CD14-positive monocyte (primary cell): Measurements from ENCODE around the gene ZNF146. TPM values are rescaled to one million over a fixed set of nuclear protein-coding genes. Genes with fewer than 3 reads are reported as not detected.
"Not testable (repeated sequence)": the region's sequence is repeated elsewhere in the genome, so short reads cannot be mapped to it uniquely, and the experiment has no call there.

Experiments used
- DNase-seq, 3 donors: peaks; one replicate each; pipeline ENCODE4 v3.0.0-alpha.2; 2011 to 2022
- H2AFZ ChIP-seq: 2 replicates; pipeline ENCODE4 v1.6.0; 2012; ENCODE audit warnings: mild to moderate bottlenecking, low read depth, low read length, inconsistent platforms; ENCODE audit not compliant: insufficient read depth, poor library complexity, severe bottlenecking
- H3K27ac ChIP-seq, 2 donors: 1 replicate in 1 of 2; 2 replicates in 1 of 2; pipeline ENCODE4 v1.5.1; 2012 to 2013; ENCODE audit warnings: low read length in 2 of 2, control low read depth in 1 of 2, inconsistent platforms in 1 of 2, low read depth in 1 of 2, mild to moderate bottlenecking in 1 of 2
- H3K27me3 ChIP-seq, 2 donors: one replicate each; pipeline versions ENCODE4 v1.6.0 to v1.6.1; 2011 to 2013; ENCODE audit warnings: low read length in 2 of 2; ENCODE audit not compliant: control insufficient read depth in 2 of 2, insufficient read depth in 2 of 2
- H3K36me3 ChIP-seq, 2 donors: replicated peaks in 1 of 2; 1 replicate in 1 of 2; 2 replicates in 1 of 2; pipeline versions ENCODE4 v1.5.1 to v1.6.1; 2012 to 2013; ENCODE audit warnings: low read length in 2 of 2, control low read depth in 1 of 2, inconsistent platforms in 1 of 2, mild to moderate bottlenecking in 1 of 2; ENCODE audit not compliant: insufficient read depth in 2 of 2, control insufficient read depth in 1 of 2
- H3K4me1 ChIP-seq, 2 donors: 1 replicate in 1 of 2; 2 replicates in 1 of 2; pipeline versions ENCODE4 v1.5.1 to v1.6.1; 2012 to 2013; ENCODE audit warnings: low read length in 2 of 2, control low read depth in 1 of 2, inconsistent platforms in 1 of 2, mild to moderate bottlenecking in 1 of 2, moderate library complexity in 1 of 2; ENCODE audit not compliant: insufficient read depth in 2 of 2, control insufficient read depth in 1 of 2
- H3K4me2 ChIP-seq: replicated peaks from 2 replicates; pipeline ENCODE3; 2012; ENCODE audit warnings: low read length, moderate library complexity, mild to moderate bottlenecking; ENCODE audit not compliant: poor library complexity, severe bottlenecking; ENCODE audit errors: extremely low read depth
- H3K4me3 ChIP-seq, 3 experiments: fragments of 200-600 bp in 1 of 3; sonication (generic) in 1 of 3; replicated peaks in 1 of 3; 1 replicate in 2 of 3; 2 replicates in 1 of 3; pipeline ENCODE4 v1.5.1; 2011 to 2013; ENCODE audit warnings: low read length in 3 of 3, mild to moderate bottlenecking in 3 of 3, control low read depth in 2 of 3, low read depth in 2 of 3, inconsistent platforms in 1 of 3, moderate library complexity in 1 of 3
- H3K79me2 ChIP-seq: 2 replicates; pipeline ENCODE4 v1.6.0; 2012; ENCODE audit warnings: mild to moderate bottlenecking, control low read depth, inconsistent platforms, low read length, moderate library complexity; ENCODE audit not compliant: insufficient read depth
- H3K9ac ChIP-seq: 2 replicates; pipeline ENCODE4 v1.6.0; 2017; ENCODE audit warnings: low read length, mild to moderate bottlenecking; ENCODE audit not compliant: insufficient read depth, poor library complexity, severe bottlenecking
- H3K9me3 ChIP-seq, 2 donors: replicated peaks in 1 of 2; 1 replicate in 1 of 2; 2 replicates in 1 of 2; pipeline versions ENCODE4 v1.5.1 to v1.6.1; 2012 to 2013; ENCODE audit warnings: low read length in 2 of 2, control low read depth in 1 of 2; ENCODE audit not compliant: control insufficient read depth in 1 of 2, insufficient read depth in 1 of 2
- H4K20me1 ChIP-seq: 2 replicates; pipeline ENCODE4 v1.6.0; 2012; ENCODE audit warnings: mild to moderate bottlenecking, low read length, control low read depth, moderate library complexity; ENCODE audit not compliant: insufficient read depth
- H3K27ac Mint-ChIP-seq, 7 donors: one replicate each; pipeline ENCODE4 v1.8.0; 2020; ENCODE audit warnings: mild to moderate bottlenecking in 7 of 7, mixed read lengths in 7 of 7, moderate library complexity in 6 of 7, inconsistent platforms in 2 of 7
- H3K27me3 Mint-ChIP-seq, 3 donors: one replicate each; pipeline ENCODE4 v1.8.0; 2021 to 2022; ENCODE audit warnings: low read depth in 3 of 3, mild to moderate bottlenecking in 3 of 3, mixed read lengths in 3 of 3, moderate library complexity in 3 of 3, inconsistent platforms in 1 of 3
- H3K36me3 Mint-ChIP-seq, 2 donors: one replicate each; pipeline ENCODE4 v1.8.0; 2020; ENCODE audit warnings: mixed read lengths in 2 of 2, inconsistent platforms in 1 of 2, mild to moderate bottlenecking in 1 of 2
- H3K4me1 Mint-ChIP-seq: one replicate; pipeline ENCODE4 v1.8.0; 2020; ENCODE audit warnings: mild to moderate bottlenecking, mixed read lengths
- H3K4me3 Mint-ChIP-seq, 2 donors: one replicate each; pipeline ENCODE4 v1.8.0; 2020; ENCODE audit warnings: mild to moderate bottlenecking in 2 of 2, mixed read lengths in 2 of 2, moderate library complexity in 1 of 2
- H3K9me3 Mint-ChIP-seq, 7 donors: one replicate each; pipeline ENCODE4 v1.8.0; 2020 to 2022; ENCODE audit warnings: mixed read lengths in 7 of 7, mild to moderate bottlenecking in 6 of 7, moderate library complexity in 6 of 7, inconsistent platforms in 2 of 7
- WGBS: methylation state at CpG from one replicate; pipeline ENCODE4 v1.1.5; 2013; ENCODE audit warnings: missing lambda C conversion rate; ENCODE audit not compliant: insufficient coverage; 5-methylcytosine and 5-hydroxymethylcytosine counted together
- intact Hi-C, 2 donors: fragments of 100-400 bp; cut with micrococcal nuclease; formaldehyde crosslinking; loops; one replicate each; pipeline versions ENCODE4 v1.15.0 to v1.15.1; 2023
- polyA plus RNA-seq, 3 donors: library from polyadenylated mRNA; depleted of rRNA in 1 of 3; unstranded in 2 of 3; stranded (reverse) in 1 of 3; fragments of 300-500 nt in 2 of 3; fragments of >200 nt in 1 of 3; fragmentation: Illumina TruSeq in 2 of 3; gene quantifications; 1 replicate in 2 of 3; 2 replicates in 1 of 3; pipeline ENCODE4 v1.2.3, GENCODE V29; 2012 to 2021
- TF ChIP-seq, protein P1 (sequence below): fragments of 200-600 bp; IDR thresholded peaks from one replicate; pipeline ENCODE4 v1.8.0; 2022; ENCODE audit warnings: antibody characterized with exemption, mild to moderate bottlenecking

The ZNF146 gene
- polyA plus RNA-seq, 3 donors: 12.2 to 26.5 (median 15.8) TPM

GRCh38 chr19:36172852-36173251, 42.1 kb upstream of the ZNF146 start:
- Histone ChIP-seq H2AFZ (no peak overlapping the region), H3K4me3 (no peak overlapping the region), H4K20me1 (no peaks in the 10 kb centered on the region), H3K4me2 (no peak overlapping the region), H3K9ac (no peak overlapping the region), H3K27me3 (no peaks in the 10 kb centered on the region), H3K27ac (no peak overlapping the region), H3K4me1 (peaks cover 0 to 5% of the 10 kb centered on the region in 2 donors), H3K36me3 (no peaks in the 10 kb centered on the region), H3K79me2 (no peaks in the 10 kb centered on the region), H3K9me3 (no peaks in the 10 kb centered on the region)
- 100% methylated on average over 1 of the region's 5 CpGs for WGBS
- H3K4me1 Mint-ChIP-seq: peaks cover 3% of the 10 kb centered on the region
- H3K27me3 Mint-ChIP-seq: peaks cover 0 to 4% (median 2%) of the 10 kb centered on the region in 3 donors
- TF ChIP-seq, protein P1, sequence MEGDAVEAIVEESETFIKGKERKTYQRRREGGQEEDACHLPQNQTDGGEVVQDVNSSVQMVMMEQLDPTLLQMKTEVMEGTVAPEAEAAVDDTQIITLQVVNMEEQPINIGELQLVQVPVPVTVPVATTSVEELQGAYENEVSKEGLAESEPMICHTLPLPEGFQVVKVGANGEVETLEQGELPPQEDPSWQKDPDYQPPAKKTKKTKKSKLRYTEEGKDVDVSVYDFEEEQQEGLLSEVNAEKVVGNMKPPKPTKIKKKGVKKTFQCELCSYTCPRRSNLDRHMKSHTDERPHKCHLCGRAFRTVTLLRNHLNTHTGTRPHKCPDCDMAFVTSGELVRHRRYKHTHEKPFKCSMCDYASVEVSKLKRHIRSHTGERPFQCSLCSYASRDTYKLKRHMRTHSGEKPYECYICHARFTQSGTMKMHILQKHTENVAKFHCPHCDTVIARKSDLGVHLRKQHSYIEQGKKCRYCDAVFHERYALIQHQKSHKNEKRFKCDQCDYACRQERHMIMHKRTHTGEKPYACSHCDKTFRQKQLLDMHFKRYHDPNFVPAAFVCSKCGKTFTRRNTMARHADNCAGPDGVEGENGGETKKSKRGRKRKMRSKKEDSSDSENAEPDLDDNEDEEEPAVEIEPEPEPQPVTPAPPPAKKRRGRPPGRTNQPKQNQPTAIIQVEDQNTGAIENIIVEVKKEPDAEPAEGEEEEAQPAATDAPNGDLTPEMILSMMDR: no peak
- no peak for DNase-seq
- H3K36me3 Mint-ChIP-seq: peaks cover 0 to 3% of the 10 kb centered on the region in 2 donors
- H3K9me3 Mint-ChIP-seq: peaks cover 0 to 3% (median 0%) of the 10 kb centered on the region in 7 donors
- no peak overlapping the region for H3K4me3 Mint-ChIP-seq
- intact Hi-C loops: no loop called here
- H3K27ac Mint-ChIP-seq: no peak overlapping the region

GRCh38 chr19:36173846-36174245, 41.1 kb upstream of the ZNF146 start:
- H3K36me3 ChIP-seq, H4K20me1 ChIP-seq, H3K27me3 ChIP-seq, H3K4me1 Mint-ChIP-seq, H3K4me2 ChIP-seq, H3K4me3 Mint-ChIP-seq, H3K27me3 Mint-ChIP-seq, H3K9me3 Mint-ChIP-seq, H3K4me3 ChIP-seq, H3K4me1 ChIP-seq, H3K79me2 ChIP-seq, H3K27ac ChIP-seq, intact Hi-C loops, H2AFZ ChIP-seq, H3K9me3 ChIP-seq, DNase-seq, H3K36me3 Mint-ChIP-seq, H3K9ac ChIP-seq: not testable (repeated sequence)
- WGBS: 100% methylated on average over 4 of the region's 8 CpGs
- H3K27ac Mint-ChIP-seq: peak overlapping the region in 1 of 7 donors; percentile 61

GRCh38 chr19:36179077-36179476, 35.8 kb upstream of the ZNF146 start:
- H3K9me3 Mint-ChIP-seq, DNase-seq, H3K4me1 ChIP-seq, H3K79me2 ChIP-seq, H3K27ac ChIP-seq, H3K4me3 Mint-ChIP-seq, H3K27ac Mint-ChIP-seq, intact Hi-C loops, H3K4me1 Mint-ChIP-seq, H3K27me3 ChIP-seq, H3K27me3 Mint-ChIP-seq, H3K9me3 ChIP-seq, H3K9ac ChIP-seq, H4K20me1 ChIP-seq, H3K4me2 ChIP-seq, H3K4me3 ChIP-seq, H2AFZ ChIP-seq: not testable (repeated sequence)
- H3K36me3 Mint-ChIP-seq: peaks cover 17 to 18% of the 10 kb centered on the region in 2 donors
- peaks cover 12 to 15% of the 10 kb centered on the region in 2 donors for H3K36me3 ChIP-seq
- 100% methylated on average over 1 of the region's 2 CpGs for WGBS
